ENCODE results near the gene PIK3R5. TPM values are rescaled to one million over a fixed set of nuclear protein-coding genes. Genes with fewer than 3 reads are reported as not detected.
A peak's percentile ranks its signal among the peaks of the same experiment; 100 is the strongest.

Gene PIK3R5
- total RNA-seq, 1 donor from 2014 or later, result 15.1 TPM

DNA sequence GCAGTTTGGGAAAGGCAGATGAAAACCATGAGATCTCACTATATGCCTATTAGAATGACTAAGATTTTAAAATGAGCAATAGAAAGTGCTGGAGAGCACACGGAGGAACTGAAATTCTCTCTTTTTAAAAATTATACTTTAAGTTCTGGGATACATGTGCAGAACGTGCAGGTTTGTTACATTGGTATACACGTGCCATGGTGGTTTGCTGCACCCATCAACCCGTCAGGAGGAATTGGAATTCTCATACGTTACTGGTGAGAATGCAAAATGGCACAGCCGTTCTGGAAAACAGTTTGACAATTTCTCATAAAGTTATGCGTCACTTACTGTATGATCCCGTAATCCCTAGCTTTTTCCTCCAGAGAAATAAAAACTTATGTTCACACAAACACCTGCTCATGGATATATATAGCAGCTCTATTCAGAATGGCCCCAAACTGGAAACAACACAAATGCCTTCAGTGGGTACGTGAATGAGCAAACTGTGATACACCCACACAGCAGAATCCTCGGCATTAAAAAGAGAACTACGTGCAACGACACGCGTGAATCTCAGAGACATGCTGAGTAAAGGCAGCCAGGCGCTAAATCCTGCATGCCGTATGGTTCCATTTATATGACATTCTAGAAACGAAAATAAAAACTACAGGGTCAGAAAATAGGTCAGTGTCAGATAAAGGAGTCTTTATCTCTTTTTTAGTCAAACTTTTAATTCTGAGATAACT lies 109.9 kb downstream of the PIK3R5 start:
- no peak for ATAC-seq
- DNase-seq (ENCODE audit: low spot score), result peak; percentile 12
- intact Hi-C loops (cut with DNase I), result loop anchor here (5.0 kb wide), 1 partner anchor 1053 kb away; no protein-coding TSS in a partner anchor

DNA sequence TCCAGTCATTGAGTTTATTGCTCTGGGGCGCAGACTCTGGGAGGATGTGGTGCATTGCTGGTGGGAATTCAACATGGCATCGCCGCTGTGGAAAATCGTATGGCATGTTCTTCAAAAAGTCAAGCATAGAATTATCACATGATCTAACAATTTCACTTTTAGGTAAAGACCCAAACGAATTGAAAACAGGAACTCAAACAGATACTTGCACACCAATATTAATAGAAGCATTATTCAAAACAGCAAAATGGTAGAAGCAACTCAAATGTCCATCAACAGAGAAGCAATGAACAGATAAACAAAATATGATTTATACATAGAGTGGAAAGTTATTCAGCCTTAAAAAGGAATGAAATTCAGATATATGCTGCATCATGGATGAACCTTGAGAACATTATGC lies 113.9 kb downstream of the PIK3R5 start:
- ATAC-seq (no peak), DNase-seq (ENCODE audit: low spot score) (peak; percentile 30)
- intact Hi-C loops (cut with DNase I), result no loop called here

GRCh38 chr17:8849311-8850041 lies 116.0 kb downstream of the PIK3R5 start:
- intact Hi-C loops (cut with DNase I), result no loop called here
- peak; percentile 15 for DNase-seq (ENCODE audit: low spot score)
- no peak for ATAC-seq

DNA sequence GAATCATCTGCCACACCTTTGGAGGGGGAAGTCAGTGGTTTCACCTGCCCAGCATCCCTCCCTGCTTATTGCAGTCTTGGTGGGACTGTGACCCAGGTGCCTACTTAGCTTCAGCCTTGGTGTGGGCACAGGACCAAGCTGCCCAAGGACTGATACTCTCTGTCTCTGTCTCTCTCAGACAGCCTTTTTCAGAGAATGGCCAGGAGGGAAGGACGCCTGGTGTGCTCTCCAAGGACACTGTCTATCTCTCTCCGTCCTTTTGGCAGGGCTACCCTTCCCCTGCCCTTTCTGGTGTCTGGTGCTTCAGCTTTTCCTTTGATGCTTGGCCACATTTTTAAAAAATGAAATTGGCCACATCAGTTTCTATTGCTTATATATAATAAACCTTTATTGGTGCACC lies 117.6 kb downstream of the PIK3R5 start:
- intact Hi-C loops (cut with DNase I), result no loop called here
- ATAC-seq, result no peak
- peak; percentile 22 for DNase-seq (ENCODE audit: low spot score)

GRCh38 chr17:8846768-8847211 lies 118.7 kb downstream of the PIK3R5 start:
- DNase-seq (ENCODE audit: low spot score), result peak; percentile 31
- intact Hi-C loops (cut with DNase I), result no loop called here
- ATAC-seq, result peak; percentile 69

DNA sequence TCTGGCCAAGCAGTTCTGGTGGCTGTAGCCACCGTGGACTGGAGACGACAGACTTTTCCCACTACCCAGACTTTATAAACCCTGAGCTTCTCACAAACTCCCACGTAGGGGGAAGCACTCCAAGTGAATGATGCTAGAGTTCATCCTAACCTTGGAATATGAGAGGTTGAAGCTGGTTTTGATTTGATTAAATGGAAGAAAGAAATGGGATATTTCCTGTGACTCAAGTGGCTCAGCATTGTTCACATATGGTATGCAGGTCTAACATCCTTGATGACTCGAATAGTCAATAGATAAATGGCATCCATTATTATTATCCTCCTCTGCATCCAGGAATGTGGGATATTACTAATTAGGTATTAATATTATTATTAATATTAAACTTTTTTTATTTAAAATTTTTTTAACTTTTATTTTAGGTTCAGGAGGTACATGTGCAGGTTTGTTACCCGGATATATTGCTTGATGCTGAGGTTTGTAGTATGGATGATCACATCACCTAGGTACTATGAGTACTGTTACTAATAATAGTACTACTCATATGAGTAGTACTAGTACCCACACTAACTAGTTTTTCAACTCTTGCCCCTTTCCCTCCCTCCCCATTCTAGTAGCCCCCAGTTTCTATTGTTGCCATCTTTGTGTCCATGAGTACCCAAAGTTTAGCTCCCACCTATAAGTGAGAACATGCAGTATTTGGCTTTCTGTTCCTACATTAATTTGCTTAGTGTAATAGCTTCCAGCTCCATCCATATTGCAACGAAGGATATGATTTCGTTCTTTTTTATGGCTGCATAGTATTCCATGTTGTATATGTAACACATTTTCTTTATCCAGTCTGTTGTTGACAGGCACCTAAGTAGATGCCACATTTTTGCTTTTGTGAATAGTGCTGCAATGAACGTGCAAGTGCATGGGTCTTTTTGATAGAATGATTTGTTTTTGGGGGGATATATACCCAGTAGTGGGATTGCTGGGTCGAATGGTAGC lies 121.0 kb downstream of the PIK3R5 start:
- intact Hi-C loops (cut with DNase I), result no loop called here
- no peak for DNase-seq (ENCODE audit: low spot score)
- no peak for ATAC-seq

DNA sequence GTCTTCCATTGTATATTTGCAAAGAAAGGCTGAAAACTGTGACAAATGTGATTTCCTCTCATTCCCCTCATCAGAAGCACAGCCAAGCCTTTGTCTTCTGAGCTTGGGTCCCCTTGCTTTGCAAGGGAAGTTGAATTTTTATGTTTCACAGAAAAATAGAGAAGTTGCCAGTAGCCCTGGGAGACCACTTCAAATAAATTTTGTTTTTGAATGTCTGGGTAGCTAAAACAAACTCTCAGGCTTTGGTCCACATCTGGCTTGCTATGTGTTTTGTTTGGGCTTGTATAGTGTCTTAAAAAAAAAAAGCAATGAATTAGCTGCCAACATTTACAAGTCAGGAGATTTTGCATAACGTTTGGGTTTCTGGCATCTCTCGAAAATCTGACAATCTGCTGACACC lies 122.2 kb downstream of the PIK3R5 start:
- intact Hi-C loops (cut with DNase I), result no loop called here
- ATAC-seq (peak; percentile 63), DNase-seq (ENCODE audit: low spot score) (no peak)

GRCh38 chr17:8841844-8842243 lies 123.7 kb downstream of the PIK3R5 start:
- intact Hi-C loops (cut with DNase I), result no loop called here
- ATAC-seq (peak; percentile 80), DNase-seq (ENCODE audit: low spot score) (peak; percentile 30)

GRCh38 chr17:8839410-8839935 lies 126.0 kb downstream of the PIK3R5 start:
- DNase-seq (ENCODE audit: low spot score) (peak; percentile 23), ATAC-seq (no peak)
- intact Hi-C loops (cut with DNase I), result no loop called here

DNA sequence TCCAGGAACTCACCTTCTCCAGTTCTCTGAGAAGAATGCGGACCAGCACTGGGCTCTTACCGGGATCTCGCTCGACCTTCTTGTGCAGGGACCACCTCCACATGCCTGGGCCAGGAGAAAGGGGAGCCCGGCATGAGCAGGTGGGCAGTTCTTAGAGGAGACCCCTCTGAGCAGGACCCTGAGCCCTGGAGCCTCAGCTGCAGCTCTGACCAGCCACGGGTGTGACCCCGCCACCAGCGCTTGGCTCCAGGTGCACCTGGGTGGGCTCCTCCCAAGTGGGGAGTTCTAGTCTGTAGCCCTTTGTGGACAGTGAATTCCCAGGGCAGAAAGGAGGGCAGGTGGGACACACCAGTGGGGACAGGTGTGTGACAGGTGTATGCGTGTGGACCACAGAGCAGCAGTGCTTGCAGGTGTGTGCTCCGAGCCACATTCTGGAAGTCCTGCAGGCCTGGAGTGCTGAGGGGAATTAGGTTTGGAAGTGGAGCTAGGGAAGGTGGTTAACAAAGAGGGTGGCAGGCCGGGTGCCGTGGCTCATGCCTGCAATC lies 126.9 kb downstream of the PIK3R5 start:
- ATAC-seq (no peak), DNase-seq (ENCODE audit: low spot score) (peak; percentile 40)
- intact Hi-C loops (cut with DNase I), result no loop called here

- ATAC-seq, result no peak
- intact Hi-C loops (cut with DNase I), result no loop called here
- DNase-seq (ENCODE audit: low spot score), result peak; percentile 43
Observed at GRCh38 chr17:8837563-8838075, 127.9 kb downstream of the PIK3R5 start.

- ATAC-seq (no peak), DNase-seq (ENCODE audit: low spot score) (peak; percentile 44)
- intact Hi-C loops (cut with DNase I), result no loop called here
Observed at GRCh38 chr17:8836821-8837562, 128.5 kb downstream of the PIK3R5 start.

- DNase-seq (ENCODE audit: low spot score), result no peak
- no peak for ATAC-seq
- intact Hi-C loops (cut with DNase I), result no loop called here
Observed at GRCh38 chr17:8835631-8836364, 129.7 kb downstream of the PIK3R5 start.

GRCh38 chr17:8835106-8835505 lies 130.4 kb downstream of the PIK3R5 start:
- intact Hi-C loops (cut with DNase I), result no loop called here
- DNase-seq (ENCODE audit: low spot score), result no peak
- ATAC-seq, result no peak

- no peak for ATAC-seq
- intact Hi-C loops (cut with DNase I), result no loop called here
Observed at GRCh38 chr17:8832711-8833352, 132.7 kb downstream of the PIK3R5 start.

GRCh38 chr17:8831234-8831849 lies 134.2 kb downstream of the PIK3R5 start:
- no peak for ATAC-seq
- no peak for DNase-seq (ENCODE audit: low spot score)
- intact Hi-C loops (cut with DNase I), result no loop called here

More at GRCh38 chr17:8832711-8833352, 132.7 kb downstream of the PIK3R5 start:
- no peak for DNase-seq (ENCODE audit: low spot score)
